Vagina (tissue), 2 donors: ENCODE results near the gene MRPL50.

Source experiments
- CTCF ChIP-seq, 3 experiments: fragments of 450-650 bp in 2 of 3; fragments of 200-600 bp in 1 of 3; sonication (generic) in 1 of 3; IDR thresholded peaks; one replicate each; pipeline ENCODE4 v1.5.1; 2017 to 2019; ENCODE audit warnings: antibody characterized with exemption in 3 of 3, mild to moderate bottlenecking in 2 of 3, moderate library complexity in 2 of 3
- POLR2A ChIP-seq, 2 donors: fragments of 450-650 bp; IDR thresholded peaks; one replicate each; pipeline ENCODE4 v1.6.1; 2017; ENCODE audit warnings: antibody characterized with exemption in 2 of 2, mild to moderate bottlenecking in 2 of 2, moderate library complexity in 2 of 2
- POLR2AphosphoS5 ChIP-seq, 2 donors: sonication (generic); formaldehyde crosslinking; IDR thresholded peaks; one replicate each; pipeline ENCODE4 v1.9.0; 2017; ENCODE audit warnings: antibody characterized with exemption in 2 of 2, mild to moderate bottlenecking in 2 of 2, low read depth in 1 of 2; ENCODE audit not compliant: insufficient read depth in 1 of 2

- TF ChIP-seq POLR2A (IDR thresholded peaks at IDR 0.05), result no peak
- no peak for TF ChIP-seq CTCF (IDR thresholded peaks at IDR 0.05)
- no peak for TF ChIP-seq POLR2AphosphoS5 (IDR thresholded peaks at IDR 0.05; ENCODE audit: insufficient read depth in 1 of 2, low read depth in 1 of 2)
Observed at GRCh38 chr9:101434998-101435397, 36.6 kb upstream of the MRPL50 start.
